Measurements from ENCODE around the gene PTPN12. TPM values are rescaled to one million over a fixed set of nuclear protein-coding genes. Genes with fewer than 3 reads are reported as not detected.

The PTPN12 gene
- total and polyA plus RNA-seq, 8 donors: 8.4 to 147 (median 38.6) TPM

DNA sequence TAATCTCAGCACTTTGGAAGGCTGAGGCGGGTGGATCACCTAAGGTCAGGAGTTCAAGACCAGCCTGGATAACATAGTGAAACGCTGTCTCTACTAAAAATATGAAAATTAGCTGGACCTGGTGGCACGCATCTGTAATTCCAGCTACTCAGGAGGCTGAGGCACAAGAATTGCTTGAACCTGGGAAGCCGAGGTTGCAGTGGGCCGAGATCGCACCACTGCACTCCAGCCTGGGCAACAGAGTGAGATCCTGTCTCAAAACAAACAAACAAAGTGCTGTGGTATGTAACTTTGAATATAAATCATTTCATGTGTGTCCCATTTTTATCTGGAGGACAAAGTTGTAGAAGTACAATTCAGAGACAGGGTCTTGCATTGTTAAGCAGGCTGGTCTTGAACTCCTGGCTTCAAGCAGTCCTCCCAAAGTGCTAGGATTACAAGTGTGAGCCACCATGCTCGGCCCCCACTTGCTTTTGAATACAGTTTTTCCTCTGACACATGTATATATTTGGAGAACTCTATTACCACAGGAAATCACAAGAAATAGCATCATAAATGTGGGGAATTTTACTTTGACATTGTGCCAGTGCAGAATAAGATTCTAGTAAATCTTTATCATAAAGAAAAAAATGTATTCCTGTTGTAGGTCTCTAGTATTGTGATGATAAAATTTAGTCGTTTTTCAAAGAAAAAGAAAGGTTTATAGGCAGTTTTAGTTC lies 32.6 kb downstream of the PTPN12 start:
- no peak for DNase-seq
- Histone ChIP-seq H3K27ac (peak overlapping the region in 3 of 5 donors; percentile 4 to 52 (median 45)), H3K9me3 (no peaks in the 10 kb centered on the region), H3K36me3 (peaks cover 0 to 43% (median 32%) of the 10 kb centered on the region in 4 donors), H3K4me3 (no peak overlapping the region), H3K4me1 (peaks cover 0 to 49% (median 12%) of the 10 kb centered on the region in 4 donors), H3K27me3 (no peaks in the 10 kb centered on the region)
- no peak for TF ChIP-seq CTCF (IDR thresholded peaks at IDR 0.05)
- intact Hi-C loops (cut with DNase I; ENCODE audit: low total_unique reads): no loop called here
- 88 to 93% (median 90%) methylated on average over 8 of the region's 8 CpGs for WGBS, 5 donors

DNA sequence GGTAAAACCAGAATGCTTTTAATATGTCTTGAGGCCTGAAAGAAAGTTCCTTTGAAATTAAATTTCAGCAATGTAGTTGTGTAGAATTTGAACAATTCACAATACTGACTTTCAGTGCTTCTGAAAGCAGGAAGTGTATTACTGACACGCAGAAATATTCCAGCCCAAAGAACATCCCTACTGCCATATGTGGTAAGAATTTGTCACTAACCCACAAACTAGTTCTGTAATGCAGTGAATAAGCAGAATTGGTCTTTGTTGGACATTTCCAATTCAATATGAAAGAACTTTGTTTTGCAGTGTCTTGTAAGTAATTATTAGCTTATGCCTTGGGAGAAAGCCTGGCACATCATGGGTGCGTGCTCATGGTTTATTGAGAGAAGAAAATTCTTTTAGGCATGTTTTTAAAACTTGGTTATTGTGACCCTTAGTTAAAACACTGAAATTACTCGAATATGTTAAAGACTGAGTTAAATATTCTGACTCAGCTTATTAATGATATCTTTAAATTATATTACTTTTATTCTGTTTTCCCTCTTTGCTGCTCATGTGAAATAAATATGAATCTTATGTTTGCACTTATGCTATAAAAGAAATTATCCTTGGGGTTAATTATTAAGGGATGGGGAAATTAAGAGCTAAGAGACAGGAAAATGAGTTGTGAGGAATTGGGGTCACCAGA lies 33.4 kb downstream of the PTPN12 start:
- H3K27me3 ChIP-seq: no peaks in the 10 kb centered on the region
- peak overlapping the region in 2 of 5 donors; percentile 18 to 45 for H3K27ac ChIP-seq
- 76 to 87% (median 85%) methylated on average over 3 of the region's 3 CpGs for WGBS, 5 donors
- peaks cover 0 to 43% (median 12%) of the 10 kb centered on the region in 4 donors for H3K4me1 ChIP-seq
- H3K36me3 ChIP-seq: peaks cover 0 to 51% (median 39%) of the 10 kb centered on the region in 4 donors
- intact Hi-C loops (cut with DNase I; ENCODE audit: low total_unique reads): no loop called here
- no peaks in the 10 kb centered on the region for H3K9me3 ChIP-seq
- TF ChIP-seq POLR2A (IDR thresholded peaks at IDR 0.05) (no peak), POLR2AphosphoS5 (IDR thresholded peaks at IDR 0.05) (peak in 1 of 3 donors; percentile 22)
- peak in 1 of 2 donors; percentile 55 for DNase-seq
- no peak overlapping the region for H3K4me3 ChIP-seq

DNA sequence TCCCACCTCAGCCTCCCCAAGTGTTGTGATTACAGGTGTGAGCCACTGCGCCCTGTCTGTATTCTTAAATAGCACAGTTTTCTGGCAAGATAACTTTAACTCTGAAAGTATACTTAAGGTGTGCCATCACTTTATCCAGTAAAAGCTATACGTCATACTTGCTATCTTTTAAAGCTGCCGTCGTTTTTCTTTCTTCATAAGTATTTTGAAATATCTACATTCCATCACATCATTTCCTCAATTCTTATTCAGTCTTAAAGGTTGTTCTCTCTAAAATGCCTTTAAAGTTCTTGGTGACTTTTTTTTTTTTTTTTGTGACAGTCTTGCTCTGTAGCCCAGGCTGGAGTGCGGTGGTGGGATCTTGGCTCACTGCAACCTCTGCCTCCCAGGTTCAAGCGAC lies 34.7 kb downstream of the PTPN12 start:
- no peaks in the 10 kb centered on the region for H3K27me3 ChIP-seq
- TF ChIP-seq EP300 (IDR thresholded peaks at IDR 0.05) (no peak), POLR2A (IDR thresholded peaks at IDR 0.05) (no peak), CTCF (IDR thresholded peaks at IDR 0.05) (no peak), POLR2AphosphoS5 (IDR thresholded peaks at IDR 0.05) (no peak)
- H3K4me3 ChIP-seq: no peak overlapping the region
- peaks cover 6 to 64% (median 51%) of the 10 kb centered on the region in 4 donors for H3K36me3 ChIP-seq
- no peak overlapping the region for H3K27ac ChIP-seq
- WGBS, 5 donors: 89 to 92% (median 92%) methylated on average over 6 of the region's 6 CpGs
- H3K4me1 ChIP-seq: peaks cover 0 to 29% (median 6%) of the 10 kb centered on the region in 4 donors
- H3K9me3 ChIP-seq: no peaks in the 10 kb centered on the region
- DNase-seq: no peak
- intact Hi-C loops (cut with DNase I; ENCODE audit: low total_unique reads): no loop called here

DNA sequence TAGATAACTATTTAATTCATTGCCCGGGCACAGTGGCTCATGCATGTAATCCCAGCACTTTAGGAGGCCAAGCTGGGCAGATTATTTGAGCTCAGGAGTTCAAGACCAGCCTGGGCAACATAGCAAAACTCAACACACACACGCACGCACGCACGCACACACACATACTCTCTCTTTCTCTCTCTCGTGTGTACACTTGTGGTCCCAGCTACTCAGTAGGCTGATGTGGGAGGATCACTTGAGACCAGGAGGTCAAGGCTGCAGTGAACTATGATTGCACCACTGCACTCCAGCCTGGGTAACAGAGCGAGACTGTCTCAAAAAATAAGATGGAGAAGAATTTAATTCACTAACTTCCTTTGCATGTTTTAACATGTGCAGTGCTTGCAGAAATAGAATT lies 38.1 kb downstream of the PTPN12 start:
- Histone ChIP-seq H3K27me3 (no peaks in the 10 kb centered on the region), H3K9me3 (no peaks in the 10 kb centered on the region), H3K4me1 (peaks cover 0 to 21% (median 3%) of the 10 kb centered on the region in 4 donors), H3K4me3 (no peak overlapping the region), H3K36me3 (peaks cover 6 to 68% (median 59%) of the 10 kb centered on the region in 4 donors), H3K27ac (no peak overlapping the region)
- 86 to 92% (median 87%) methylated on average over 7 of the region's 7 CpGs for WGBS, 5 donors
- intact Hi-C loops (cut with DNase I; ENCODE audit: low total_unique reads): no loop called here
- DNase-seq: no peak
- TF ChIP-seq POLR2A (IDR thresholded peaks at IDR 0.05) (no peak), EP300 (IDR thresholded peaks at IDR 0.05) (no peak), POLR2AphosphoS5 (IDR thresholded peaks at IDR 0.05) (no peak), CTCF (IDR thresholded peaks at IDR 0.05) (no peak)

Measured in stomach (tissue), 9 donors.